HepG2 (cell line): ENCODE data around the gene HIC1. TPM values are rescaled to one million over a fixed set of nuclear protein-coding genes. Genes with fewer than 3 reads are reported as not detected.

ENCODE experiments used
- ATAC-seq: fragments of 200-7000 bp; cut with Tn5 transposase; 3 replicates; pipeline ENCODE4 v1.9.1; 2020; ENCODE audit warnings: mild to moderate bottlenecking, moderate library complexity
- BruUV-seq: library from RNA; stranded (reverse); fragments of 400-500 nt; replicated peaks from 2 replicates; lab custom pipeline; 2021; lab: Mats Ljungman, UMichigan
- CTCF ChIA-PET: fragments of 300-600 bp; formaldehyde crosslinking; extraction: SDS; loops from one replicate; lab custom pipeline; 2021; ENCODE audit warnings: low total read pairs, inconsistent platforms, low intra/inter-chr PET ratio; lab: Yijun Ruan, JAX
- POLR2A ChIA-PET: fragments of 350-600 bp; sonication (Branson Sonifier 250); formaldehyde crosslinking; loops from one replicate; lab custom pipeline; 2020; ENCODE audit warnings: antibody characterized with exemption, inconsistent platforms; lab: Yijun Ruan, JAX
- DNase-seq: peaks from one replicate; pipeline ENCODE4 v3.0.0-alpha.2; 2015; ENCODE audit warnings: low spot score
- FAIRE-seq: peaks from 3 replicates; lab custom pipeline; 2011; peaks lifted over from hg19 to GRCh38; lab: Jason Lieb, UNC
- H2AFZ ChIP-seq: one replicate; pipeline ENCODE4 v1.6.1; 2011; ENCODE audit warnings: low read length, inconsistent platforms
- H3K27ac ChIP-seq: fragments of 300-600 bp; 3 replicates; pipeline ENCODE4 v1.8.0; 2011; ENCODE audit warnings: mixed run types, mild to moderate bottlenecking, mixed read lengths, low read length, inconsistent platforms; ENCODE audit not compliant: insufficient read depth; ENCODE audit errors: extremely low read length
- H3K27me3 ChIP-seq, 2 experiments: fragments of 200-600 bp in 1 of 2; 2 replicates in 1 of 2; 3 replicates in 1 of 2; pipeline versions ENCODE4 v1.6.0 to v1.8.0; 2011; ENCODE audit warnings: low read length in 2 of 2, mild to moderate bottlenecking in 2 of 2, moderate library complexity in 2 of 2, inconsistent platforms in 1 of 2; ENCODE audit not compliant: insufficient read depth in 2 of 2, control insufficient read depth in 1 of 2
- H3K36me3 ChIP-seq, 2 experiments: fragments of 200-600 bp in 1 of 2; replicated peaks in 1 of 2; 2 replicates in 1 of 2; 3 replicates in 1 of 2; pipeline versions ENCODE4 v1.5.1 to v1.8.0; 2011; ENCODE audit warnings: low read length in 2 of 2, inconsistent platforms in 1 of 2; ENCODE audit not compliant: insufficient read depth in 2 of 2, control insufficient read depth in 1 of 2
- H3K4me1 ChIP-seq: 2 replicates; pipeline ENCODE4 v1.5.1; 2012; ENCODE audit warnings: low read length, inconsistent platforms; ENCODE audit not compliant: insufficient read depth
- H3K4me2 ChIP-seq: 2 replicates; pipeline ENCODE4 v1.6.0; 2011; ENCODE audit warnings: low read depth, low read length, inconsistent platforms
- H3K4me3 ChIP-seq, 3 experiments: fragments of 200-600 bp in 1 of 3; sonication (generic), shearing (Covaris generic) in 1 of 3; replicated peaks in 1 of 3; 2 replicates each; pipeline ENCODE4 v1.5.1; 2011 to 2016; ENCODE audit warnings: low read length in 3 of 3, inconsistent platforms in 2 of 3, low read depth in 2 of 3, mild to moderate bottlenecking in 2 of 3, control low read depth in 1 of 3, mixed read lengths in 1 of 3; ENCODE audit not compliant: insufficient read depth in 1 of 3
- H3K79me2 ChIP-seq: one replicate; pipeline ENCODE4 v1.6.1; 2011; ENCODE audit warnings: low read length, inconsistent platforms; ENCODE audit not compliant: insufficient read depth
- H3K9ac ChIP-seq: 2 replicates; pipeline ENCODE4 v1.6.0; 2011; ENCODE audit warnings: mild to moderate bottlenecking, low read depth, low read length, inconsistent platforms; ENCODE audit not compliant: insufficient read depth
- H3K9me3 ChIP-seq: 2 replicates; pipeline ENCODE4 v1.5.1; 2012; ENCODE audit warnings: mild to moderate bottlenecking, low read length
- H4K20me1 ChIP-seq: 2 replicates; pipeline ENCODE4 v1.6.0; 2011; ENCODE audit warnings: inconsistent platforms, mild to moderate bottlenecking, low read length, moderate library complexity; ENCODE audit not compliant: insufficient read depth
- ARNT2 ChIP-seq: sonication (generic); formaldehyde crosslinking; IDR thresholded peaks from 2 replicates; pipeline ENCODE4 v1.8.0; 2022; ENCODE audit warnings: mild to moderate bottlenecking, low read depth, missing genetic modification reagents, moderate library complexity
- CTCF ChIP-seq: sonication (generic); formaldehyde crosslinking; IDR thresholded peaks from 2 replicates; pipeline ENCODE4 v1.5.0; 2020; ENCODE audit warnings: mild to moderate bottlenecking, missing genetic modification reagents, moderate library complexity
- HOXA3 ChIP-seq: sonication (generic); formaldehyde crosslinking; IDR thresholded peaks from 2 replicates; pipeline ENCODE4 v1.5.0; 2020; ENCODE audit warnings: missing genetic modification reagents
- STAG1 ChIP-seq: sonication (generic); formaldehyde crosslinking; IDR thresholded peaks from 2 replicates; pipeline ENCODE4 v1.4.0; 2020; ENCODE audit warnings: missing genetic modification reagents
- ZBTB33 ChIP-seq: sonication (generic); formaldehyde crosslinking; IDR thresholded peaks from 2 replicates; pipeline ENCODE4 v1.4.0; 2020; ENCODE audit warnings: missing genetic modification reagents
- ZBTB38 ChIP-seq: sonication (generic); formaldehyde crosslinking; IDR thresholded peaks from 2 replicates; pipeline ENCODE4 v1.5.1; 2020; ENCODE audit warnings: mild to moderate bottlenecking, missing genetic modification reagents
- ZNF574 ChIP-seq: sonication (generic); formaldehyde crosslinking; IDR thresholded peaks from 2 replicates; pipeline ENCODE4 v1.4.0; 2020; ENCODE audit warnings: missing genetic modification reagents
- WGBS: methylation state at CpG from one replicate; pipeline ENCODE4 v1.1.6; 2017; ENCODE audit warnings: low lambda C conversion rate; 5-methylcytosine and 5-hydroxymethylcytosine counted together
- in situ Hi-C: cut with HindIII; loops from 2 replicates; pipeline ENCODE4 v1.10.0; 2017; ENCODE audit warnings: low pct_unique_long_range_greater_than_20kb; ENCODE audit not compliant: extremely low pct_ligation_motif_present
- intact Hi-C: fragments of 100-400 bp; cut with micrococcal nuclease; formaldehyde crosslinking; loops from one replicate; pipeline ENCODE4 v1.10.0; 2022; ENCODE audit not compliant: unreplicated experiment
- polyA plus RNA-seq, 8 experiments: library from polyadenylated mRNA; depleted of rRNA in 3 of 8; stranded (reverse) in 7 of 8; unstranded in 1 of 8; fragments of >200 nt; fragmentation: Illumina TruSeq in 4 of 8; extraction: Trizol in 4 of 8; gene quantifications; 2 replicates each; pipeline versions ENCODE4 v1.2.1 to v1.2.3, GENCODE V29; 2011 to 2016; ENCODE audit warnings: low read depth in 4 of 8, missing spikeins in 1 of 8, mixed read lengths in 1 of 8; ENCODE audit not compliant: insufficient read depth in 1 of 8
- total RNA-seq, 5 experiments: library from RNA; depleted of rRNA; stranded (reverse); fragments of >200 nt; fragmentation: Illumina TruSeq; extraction: Trizol; gene quantifications; 2 replicates each; pipeline ENCODE4 v1.2.3, GENCODE V29; 2016; ENCODE audit warnings: low read depth in 1 of 5
- TF ChIP-seq, protein P1 (sequence below), 2 experiments: fragments of 450-650 bp in 1 of 2; sonication (generic) in 1 of 2; formaldehyde crosslinking; IDR thresholded peaks; 2 replicates each; pipeline versions ENCODE4 v1.5.0 to v1.8.0; 2020 to 2022; ENCODE audit warnings: mild to moderate bottlenecking in 1 of 2, missing genetic modification reagents in 1 of 2

The HIC1 gene
- total and polyA plus RNA-seq, 2 of the 13 experiments (the other 11 are each of a cell fraction or from before 2014, with no cell fraction given), result 0.04 to 0.31 TPM

- H3K9me3 ChIP-seq, result no peaks in the 10 kb centered on the region
- H4K20me1 ChIP-seq, result peaks cover 9% of the 10 kb centered on the region; the same call in 1 of the 2 replicates
- ChIA-PET CTCF (interaction anchor here (0.9 kb wide), 1 partner anchor 186 kb away, joined by 4 read pairs; no protein-coding TSS in a partner anchor), POLR2A (no interaction called here)
- H3K4me3 ChIP-seq, result no peak overlapping the region
- H3K4me2 ChIP-seq, result no peak overlapping the region
- 91% methylated on average over 43 of the region's 78 CpGs for WGBS
- peak; percentile 37; the same call in 1 of the 2 replicates for TF ChIP-seq ZBTB38 (CRISPR knock-in tag)
- peak; percentile 64 for TF ChIP-seq HOXA3 (CRISPR knock-in tag)
- peak; percentile 99 for TF ChIP-seq ZBTB33 (CRISPR knock-in tag)
- no peak for TF ChIP-seq ARNT2 (CRISPR knock-in tag)
- peak; percentile 40 for TF ChIP-seq STAG1 (CRISPR knock-in tag)
- TF ChIP-seq ZNF574 (CRISPR knock-in tag), result 0 out of 2 replicates have a peak, but pooled peaks have one; percentile 20
- peak; percentile 64 for TF ChIP-seq CTCF (CRISPR knock-in tag)
- TF ChIP-seq, protein P1, sequence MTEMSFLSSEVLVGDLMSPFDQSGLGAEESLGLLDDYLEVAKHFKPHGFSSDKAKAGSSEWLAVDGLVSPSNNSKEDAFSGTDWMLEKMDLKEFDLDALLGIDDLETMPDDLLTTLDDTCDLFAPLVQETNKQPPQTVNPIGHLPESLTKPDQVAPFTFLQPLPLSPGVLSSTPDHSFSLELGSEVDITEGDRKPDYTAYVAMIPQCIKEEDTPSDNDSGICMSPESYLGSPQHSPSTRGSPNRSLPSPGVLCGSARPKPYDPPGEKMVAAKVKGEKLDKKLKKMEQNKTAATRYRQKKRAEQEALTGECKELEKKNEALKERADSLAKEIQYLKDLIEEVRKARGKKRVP (CRISPR knock-in tag; IDR thresholded peaks at IDR 0.05), result no peak
- FAIRE-seq, result no peak
- no peak overlapping the region for H2AFZ ChIP-seq
- H3K4me1 ChIP-seq, result peaks cover 7% of the 10 kb centered on the region
- no peak overlapping the region for H3K27ac ChIP-seq
- in situ Hi-C loops (no loop called here), intact Hi-C loops (no loop called here)
- peaks cover 2 to 3% of the 10 kb centered on the region in 2 experiments; a peak in 3 of 5 replicates for H3K36me3 ChIP-seq
- H3K27me3 ChIP-seq, result peaks cover 0 to 5% of the 10 kb centered on the region in 2 experiments; a peak in 2 of 5 replicates
- no peak overlapping the region for H3K9ac ChIP-seq
- no peaks in the 10 kb centered on the region for H3K79me2 ChIP-seq
- BruUV-seq, result no TSS peak
- no peak for ATAC-seq
- no peak for DNase-seq
Observed at GRCh38 chr17:2058586-2059546, 4.0 kb downstream of the HIC1 start.
